ENCODE data around the gene IGFL4.

The IGFL4 gene

GRCh38 chr19:46018729-46019251 is 22.0 kb downstream of the IGFL4 start:
- DNase-seq = no peak

GRCh38 chr19:46017874-46018675 is 22.7 kb downstream of the IGFL4 start:
- no peak for DNase-seq

- no peak for DNase-seq
Measured at GRCh38 chr19:46017095-46017429, 23.7 kb downstream of the IGFL4 start.

- DNase-seq = no peak
Measured at GRCh38 chr19:46016426-46017094, 24.2 kb downstream of the IGFL4 start.

- DNase-seq = no peak
Measured at GRCh38 chr19:46015687-46016425, 24.9 kb downstream of the IGFL4 start.

- DNase-seq = no peak
Measured at GRCh38 chr19:46014941-46015686, 25.7 kb downstream of the IGFL4 start.

- DNase-seq = no peak
Measured at GRCh38 chr19:46014534-46014933, 26.3 kb downstream of the IGFL4 start.

GRCh38 chr19:46009530-46010510 is 31.0 kb downstream of the IGFL4 start:
- DNase-seq = peak; percentile 22

GRCh38 chr19:46006411-46006810 is 34.4 kb downstream of the IGFL4 start:
- DNase-seq = no peak

- DNase-seq = no peak
Measured at GRCh38 chr19:46002678-46003275, 38.0 kb downstream of the IGFL4 start.

- peak; percentile 13 for DNase-seq
Measured at GRCh38 chr19:46000491-46001246, 40.1 kb downstream of the IGFL4 start.

GRCh38 chr19:45999653-46000121 is 41.1 kb downstream of the IGFL4 start:
- peak; percentile 28 for DNase-seq

- no peak for DNase-seq
Measured at GRCh38 chr19:45998834-45999233, 42.0 kb downstream of the IGFL4 start.

- DNase-seq = no peak
Measured at GRCh38 chr19:45996933-45997332, 43.9 kb downstream of the IGFL4 start.

- no peak for DNase-seq
Measured at GRCh38 chr19:45995715-45996385, 45.0 kb downstream of the IGFL4 start.

GRCh38 chr19:45994998-45995714 is 45.6 kb downstream of the IGFL4 start, which contains the start of gene CCDC61:
TSS of gene CCDC61 (plus strand) at chr19:45995467. CDS start at chr19:46003019, 7,552 bp downstream.
- DNase-seq = peak; percentile 96

GRCh38 chr19:45994456-45994997 is 46.3 kb downstream of the IGFL4 start:
- DNase-seq = no peak

GRCh38 chr19:45990113-45990728 is 50.6 kb downstream of the IGFL4 start:
- no peak for DNase-seq

Measured in SHP77 treated with DMSO at 0.1 percent for 48 hours (cell line).